H54 (cell line): ENCODE measurements around the gene FLYWCH2.
"Not testable (repeated sequence)": the region's sequence is repeated elsewhere in the genome, so short reads cannot be mapped to it uniquely, and the experiment has no call there.

Source experiments
- DNase-seq: peaks from one replicate; pipeline ENCODE4 v3.0.0; 2011; ENCODE audit warnings: low spot score, mixed read lengths; ENCODE audit not compliant: insufficient read length
- FAIRE-seq: peaks from 3 replicates; lab custom pipeline; 2011; peaks lifted over from hg19 to GRCh38; lab: Jason Lieb, UNC
- POLR2A ChIP-seq: IDR thresholded peaks from 2 replicates; pipeline ENCODE4 v1.6.1; 2011; ENCODE audit warnings: low read depth, mild to moderate bottlenecking, low read length

FLYWCH2 gene

DNA sequence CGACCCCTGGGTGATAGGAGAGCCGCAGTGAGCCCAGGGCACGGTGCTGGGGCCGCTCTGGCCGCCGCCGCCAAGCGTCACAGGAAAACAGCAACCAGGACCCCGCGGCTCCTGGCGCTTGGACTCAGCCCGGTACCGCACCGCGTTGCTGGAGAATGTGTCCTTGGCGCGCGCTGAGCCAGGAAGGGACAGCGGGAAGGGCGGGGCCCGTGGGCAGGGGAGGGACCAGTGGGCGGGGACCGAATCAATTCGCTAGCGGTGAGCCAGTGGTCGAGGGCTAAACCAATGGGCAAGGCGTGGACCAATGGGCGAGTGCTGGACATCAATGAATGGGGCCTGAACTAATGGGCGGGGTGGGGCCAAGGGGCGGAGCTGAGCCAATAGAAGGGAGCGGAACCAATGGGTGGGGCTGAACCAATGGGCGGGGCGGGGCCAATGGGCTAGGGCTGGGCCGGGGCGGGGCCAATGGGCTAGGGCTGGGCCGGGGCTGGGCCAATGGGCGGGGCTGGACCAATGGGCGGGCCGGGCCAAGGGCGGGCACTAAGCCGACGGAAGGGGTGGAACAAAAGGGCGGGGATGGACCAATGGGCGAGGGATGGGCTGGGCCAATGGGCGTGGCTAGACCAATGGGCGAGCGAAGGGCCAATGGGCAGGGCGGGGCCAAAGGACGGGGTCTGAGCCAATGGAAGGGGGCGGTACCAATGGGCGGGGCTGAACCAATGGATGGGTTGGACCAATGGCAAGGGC is 22.4 kb downstream of the FLYWCH2 start:
- FAIRE-seq: peak; percentile 86

DNA sequence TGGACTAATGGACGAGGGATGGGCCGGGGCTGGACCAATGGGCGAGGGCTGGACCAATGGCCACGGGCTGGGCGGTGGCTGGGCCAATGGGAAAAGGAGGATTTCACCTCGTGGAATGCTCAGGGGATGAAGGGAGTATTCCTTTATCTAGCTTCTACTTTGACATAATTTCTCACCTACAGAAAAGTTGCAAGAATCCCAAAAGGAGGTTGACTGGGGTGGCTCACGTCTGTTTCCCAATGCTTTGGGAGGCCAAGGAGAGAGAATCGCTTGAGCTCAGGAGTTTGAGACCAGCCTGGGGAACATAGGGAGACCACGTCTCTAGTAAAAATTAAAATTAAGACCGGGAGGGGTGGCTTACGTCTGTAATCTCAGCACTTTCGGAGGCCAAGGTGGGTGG is 23.0 kb downstream of the FLYWCH2 start:
- FAIRE-seq (no peak), DNase-seq (no peak)
- no peak for TF ChIP-seq POLR2A

More for the DNA sequence above, 22.4 kb downstream of the FLYWCH2 start:
- TF ChIP-seq POLR2A: peak; percentile 99
- DNase-seq: peak; percentile 89

DNA sequence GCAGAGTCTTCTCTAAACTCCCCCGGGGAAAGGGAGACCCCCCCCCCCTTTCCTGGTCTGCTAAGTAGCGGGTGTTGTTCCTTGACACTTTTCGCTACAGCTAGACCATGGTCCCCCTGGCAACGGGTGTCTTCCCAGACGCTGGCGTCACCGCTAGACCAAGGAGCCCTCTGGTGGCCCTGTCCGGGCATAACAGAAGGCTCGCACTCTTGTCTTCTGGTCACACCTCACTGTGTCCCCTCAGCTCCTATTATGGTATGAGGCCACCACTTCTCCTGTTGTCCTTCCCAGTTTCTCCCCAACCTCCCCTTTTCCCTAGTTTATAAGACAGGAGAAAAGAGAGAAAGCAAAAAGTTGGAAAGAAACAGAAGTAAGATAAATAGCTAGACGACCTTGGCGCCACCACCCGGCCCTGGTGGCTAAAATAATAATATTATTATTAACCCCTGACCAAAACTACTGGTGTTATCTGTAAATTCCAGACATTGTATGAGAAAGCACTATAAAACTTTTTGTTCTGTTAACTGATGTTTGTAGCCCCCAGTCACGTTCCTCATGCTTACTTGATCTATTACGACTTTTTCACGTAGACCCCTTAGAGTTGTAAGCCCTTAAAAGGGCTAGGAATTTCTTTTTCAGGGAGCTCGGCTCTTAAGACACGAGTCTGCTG is 24.2 kb downstream of the FLYWCH2 start:
- not testable (repeated sequence) for FAIRE-seq, DNase-seq

DNA sequence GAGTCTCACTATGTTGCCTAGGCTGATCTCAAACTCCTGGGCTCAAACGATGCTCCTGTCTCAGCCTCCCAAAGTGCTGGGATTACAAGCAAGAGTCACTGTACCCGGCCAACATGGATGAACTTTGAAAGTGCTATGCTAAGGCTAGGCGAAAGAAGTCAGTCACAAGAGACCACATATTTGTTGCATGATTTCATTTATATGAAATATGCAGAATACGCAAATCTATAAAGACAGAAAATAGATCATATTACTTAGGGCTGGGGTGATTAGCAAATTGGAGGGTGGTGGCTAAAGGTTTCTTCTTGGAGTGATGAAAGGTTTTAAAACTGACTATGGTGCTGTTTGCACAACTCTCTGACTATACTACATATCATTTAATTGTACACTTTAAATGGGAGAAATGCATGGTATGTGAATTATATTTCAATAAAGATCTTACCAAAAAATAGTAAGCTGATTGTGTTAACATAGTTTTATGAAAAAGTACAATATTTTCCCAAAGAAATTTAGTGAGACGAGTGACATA is 27.5 kb downstream of the FLYWCH2 start:
- no peak for FAIRE-seq
- TF ChIP-seq POLR2A: no peak
- DNase-seq: no peak

DNA sequence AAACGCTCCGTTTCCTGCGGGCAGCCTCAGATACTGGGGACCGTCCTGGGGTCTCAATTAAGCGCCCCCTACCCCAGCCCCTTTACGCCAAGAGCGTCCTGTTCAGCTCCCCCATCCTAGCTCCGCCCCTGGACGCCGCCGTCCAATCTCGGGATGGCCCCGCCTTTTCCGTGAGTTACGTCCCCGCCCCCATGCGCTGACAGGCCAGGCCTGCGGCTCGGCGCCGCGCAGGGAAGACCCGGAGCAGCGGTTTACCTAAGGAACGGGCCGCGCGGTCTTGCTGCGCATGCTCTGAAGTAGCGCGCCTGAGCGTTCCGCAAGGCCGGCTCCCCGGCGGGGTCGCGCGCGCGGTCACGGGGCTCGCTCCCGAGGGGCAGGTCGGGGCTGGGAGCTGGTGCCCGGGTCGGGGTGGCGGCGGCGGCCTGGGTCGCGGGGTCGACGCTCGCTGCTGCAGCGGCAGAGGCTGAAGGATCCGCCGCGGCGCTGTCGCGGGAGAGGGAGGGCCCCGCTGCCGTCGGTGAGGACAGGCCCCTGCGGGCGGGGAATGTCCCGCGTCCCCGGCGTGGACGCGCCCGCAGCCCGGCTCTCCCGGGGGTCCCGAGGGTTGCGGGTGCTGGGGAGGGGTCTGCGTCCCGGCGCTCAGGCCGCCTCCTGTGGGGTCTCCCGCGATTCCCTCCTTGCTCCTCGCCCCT is 28.8 kb downstream of the FLYWCH2 start, which contains the start of gene FLYWCH1:
FLYWCH1 (plus strand) TSS at position 294 of the 692 bp plus-strand sequence. CDS start 17,755 bp downstream, outside the sequence.
- peak; percentile 53 for TF ChIP-seq POLR2A
- peak; percentile 69 for FAIRE-seq
- DNase-seq: peak; percentile 90

DNA sequence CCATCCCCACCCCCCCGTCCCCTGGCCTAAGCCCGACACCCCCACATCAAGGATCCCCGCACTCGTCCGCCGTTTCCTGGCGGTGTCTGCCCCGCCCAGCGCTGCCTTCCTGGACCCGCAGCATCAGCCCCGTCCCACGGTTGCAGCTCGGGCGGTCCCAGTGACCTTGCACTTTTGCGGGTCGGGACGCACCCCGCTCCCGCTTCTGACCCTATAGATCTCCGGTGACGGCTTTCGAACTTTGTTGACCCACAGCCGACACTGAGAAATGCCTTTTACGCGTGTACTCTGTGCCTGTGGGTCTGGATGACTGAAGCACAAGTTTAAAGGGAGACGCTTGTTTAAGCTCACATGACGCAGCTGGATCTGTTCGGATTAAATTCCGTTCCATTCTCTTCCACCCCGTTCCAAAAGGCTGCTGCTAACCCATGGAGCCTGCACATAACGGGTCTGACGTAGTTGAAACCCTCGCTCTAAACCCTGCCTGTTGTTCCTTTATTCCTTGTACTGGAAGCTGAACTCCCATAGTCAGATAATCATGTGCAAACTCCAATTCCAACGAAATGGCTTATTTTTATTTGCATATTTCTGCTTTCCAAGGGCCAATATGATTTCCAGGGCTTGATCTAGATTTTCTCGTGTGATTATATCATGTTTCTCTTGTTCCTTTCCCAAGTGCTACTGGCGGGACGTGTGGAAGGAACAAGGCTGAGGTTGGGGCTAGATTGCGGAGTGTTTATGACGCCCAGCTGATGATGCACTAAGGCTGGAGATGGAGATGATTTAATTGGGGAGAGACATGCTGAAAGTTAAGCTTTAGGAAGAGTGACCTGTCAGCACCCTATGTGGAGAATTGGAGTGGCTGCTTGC is 29.6 kb downstream of the FLYWCH2 start:
- DNase-seq (no peak), FAIRE-seq (peak; percentile 61)
- no peak for TF ChIP-seq POLR2A

DNA sequence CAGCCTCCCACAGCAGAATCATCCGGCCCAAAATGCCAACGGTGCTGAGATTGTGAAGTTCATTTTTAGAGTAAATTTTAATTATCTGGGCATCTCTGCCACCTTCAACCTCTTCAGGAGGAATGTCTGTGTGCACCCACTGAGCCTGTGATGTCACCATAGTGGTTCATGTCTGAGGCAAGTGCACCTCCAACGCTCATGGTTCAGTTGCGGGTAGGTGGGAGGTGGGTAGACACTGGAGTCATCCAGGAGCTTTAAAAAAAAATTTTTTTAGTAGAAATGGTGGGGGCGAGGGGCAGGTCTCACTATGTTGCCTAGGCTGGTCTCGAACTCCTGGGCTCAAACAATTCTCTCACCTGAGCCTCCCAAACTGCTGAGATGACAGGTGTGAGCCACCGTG is 30.6 kb downstream of the FLYWCH2 start:
- DNase-seq (no peak), FAIRE-seq (no peak)

DNA sequence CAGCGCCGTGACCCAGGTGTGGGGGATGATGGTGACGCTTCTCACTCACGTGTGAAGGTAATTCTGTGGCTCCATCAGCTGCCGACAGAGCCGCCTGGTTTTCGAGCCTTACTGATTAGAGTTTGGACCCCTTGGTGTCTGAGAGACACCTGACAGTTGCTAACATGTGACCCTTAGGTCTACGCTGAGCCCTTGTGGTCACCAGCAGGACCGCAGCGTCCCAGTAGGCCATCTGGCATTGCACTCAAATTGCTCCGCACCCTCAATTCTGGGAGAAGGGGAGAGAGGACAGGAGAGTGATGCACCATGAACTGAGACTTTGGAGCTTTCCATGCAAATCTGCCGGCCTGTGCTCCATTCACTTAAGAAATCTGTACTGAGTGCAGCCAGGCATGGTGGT is 31.2 kb downstream of the FLYWCH2 start:
- DNase-seq (no peak), FAIRE-seq (no peak)
- no peak for TF ChIP-seq POLR2A

More for the DNA sequence above, 30.6 kb downstream of the FLYWCH2 start:
- TF ChIP-seq POLR2A: no peak

DNA sequence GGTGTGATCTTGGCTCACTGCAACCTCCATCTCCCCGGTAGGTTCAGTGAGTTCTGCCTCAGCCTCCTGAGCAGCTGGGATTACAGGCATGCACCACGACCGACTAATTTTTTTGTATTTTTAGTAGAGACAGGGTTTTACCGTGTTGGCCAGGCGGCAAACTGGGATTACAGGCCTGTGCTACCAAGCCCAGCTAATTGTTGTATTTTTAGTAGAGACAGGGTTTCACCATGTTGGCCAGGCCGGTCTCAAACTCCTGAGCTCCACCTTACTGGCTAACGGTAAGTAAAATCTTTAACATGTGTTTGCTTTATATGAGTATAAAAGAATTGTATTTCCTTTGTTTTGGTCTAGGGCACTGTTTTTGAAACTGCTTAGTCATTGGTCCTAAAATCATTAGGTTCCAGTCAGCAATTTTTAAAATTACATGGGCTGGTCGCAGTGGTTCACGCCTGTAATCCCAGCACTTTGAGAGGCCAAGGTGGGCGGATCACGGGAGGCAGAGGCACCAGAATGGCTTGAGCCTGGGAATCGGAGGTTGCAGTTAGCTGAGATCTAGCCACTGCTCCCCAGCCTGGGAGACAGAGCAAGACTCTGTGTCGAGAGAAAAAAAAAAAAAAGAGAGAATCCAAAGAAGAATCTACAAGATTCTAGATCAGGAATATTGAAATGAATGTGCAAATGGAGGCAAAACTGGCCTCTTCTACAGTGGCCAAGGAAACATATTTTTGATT is 32.3 kb downstream of the FLYWCH2 start:
- DNase-seq (no peak), FAIRE-seq (no peak)
- TF ChIP-seq POLR2A: no peak

DNA sequence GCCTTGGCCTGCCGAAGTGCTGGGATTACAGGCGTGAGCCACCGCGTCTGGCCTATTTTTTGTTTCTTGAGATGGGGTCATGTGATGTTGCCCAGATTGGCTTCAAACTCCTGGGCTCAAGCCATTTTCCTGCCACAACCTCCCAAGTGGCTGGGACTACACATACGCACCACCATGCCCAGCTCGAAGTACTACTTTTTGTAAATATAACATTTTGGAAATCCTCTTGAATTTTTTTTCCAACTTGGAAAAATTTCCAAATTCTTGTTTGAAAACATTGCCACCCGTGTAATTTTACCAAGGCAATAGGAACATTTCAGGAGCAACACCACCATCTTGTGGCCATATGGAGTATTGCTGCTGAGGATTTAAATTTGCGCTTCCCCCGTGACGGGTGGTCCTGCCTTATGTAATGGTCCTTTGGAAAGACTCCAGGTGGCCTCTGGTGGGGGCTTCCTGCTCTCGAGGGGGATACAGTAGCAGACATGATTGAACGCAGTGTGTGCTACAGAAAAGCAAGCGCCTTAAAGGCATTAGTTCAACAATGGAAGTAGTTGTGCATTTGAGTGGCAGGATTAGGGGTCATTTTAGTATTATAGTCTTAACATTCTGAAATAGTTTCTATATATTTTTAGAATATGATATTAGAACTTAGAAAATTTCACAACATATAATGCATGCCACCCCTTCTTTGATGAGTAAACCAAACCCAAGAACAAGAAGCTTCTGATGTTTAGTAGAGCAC is 36.7 kb downstream of the FLYWCH2 start:
- peak; percentile 68 for FAIRE-seq
- DNase-seq: peak; percentile 41
- no peak for TF ChIP-seq POLR2A

DNA sequence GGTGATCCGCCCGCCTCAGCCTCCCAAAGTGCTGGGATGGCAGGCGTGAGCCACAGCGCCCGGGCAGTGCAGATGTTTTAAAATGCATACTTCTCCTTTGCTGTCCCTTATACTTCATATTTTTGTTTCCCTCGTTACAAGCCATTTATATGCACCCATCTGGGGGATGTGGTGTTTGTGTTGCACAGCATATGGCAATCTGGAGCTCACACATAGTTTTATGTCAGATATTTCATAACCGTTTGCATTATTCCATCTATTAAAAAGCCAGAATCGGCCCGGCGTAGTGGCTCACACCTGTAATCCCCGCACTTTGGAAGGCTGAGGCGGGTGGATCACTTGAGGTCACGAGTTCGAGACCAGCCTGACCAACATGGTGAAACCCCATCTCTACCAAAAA is 40.5 kb downstream of the FLYWCH2 start:
- no peak for TF ChIP-seq POLR2A
- no peak for FAIRE-seq
- DNase-seq: no peak
